GM23338 (cell line): Measurements from ENCODE around the gene QRICH2.

Source experiments
- CREB1 ChIP-seq: fragments of 250-450 bp; sonication (Bioruptor Pico); IDR thresholded peaks from 2 replicates; pipeline ENCODE4 v1.5.0; 2020; ENCODE audit warnings: low read depth, mild to moderate bottlenecking, moderate library complexity
- EZH2 ChIP-seq: fragments of 200-600 bp; sonication (generic); IDR thresholded peaks from one replicate; pipeline ENCODE4 v1.8.0; 2017; ENCODE audit warnings: antibody characterized with exemption, mild to moderate bottlenecking, low read depth; ENCODE audit not compliant: unreplicated experiment
- POLR2AphosphoS5 ChIP-seq: IDR thresholded peaks from 2 replicates; pipeline ENCODE4 v1.6.1; 2016; ENCODE audit warnings: antibody characterized with exemption, low read depth
- REST ChIP-seq: IDR thresholded peaks from one replicate; pipeline ENCODE4 v1.6.1; 2018; ENCODE audit warnings: antibody characterized with exemption; ENCODE audit not compliant: unreplicated experiment
- TF ChIP-seq, protein P1 (sequence below), 2 experiments: fragments of 200-600 bp in 1 of 2; sonication (generic) in 1 of 2; conservative IDR thresholded peaks; 2 replicates each; pipeline versions ENCODE4 v1.5.1 to v1.6.1; 2016 to 2017; ENCODE audit warnings: antibody characterized with exemption in 2 of 2, low read depth in 2 of 2, mild to moderate bottlenecking in 2 of 2, moderate library complexity in 1 of 2

- TF ChIP-seq POLR2AphosphoS5 (no peak), REST (no peak), EZH2 (no peak), CREB1 (CRISPR knock-in tag) (no peak)
- TF ChIP-seq, protein P1, sequence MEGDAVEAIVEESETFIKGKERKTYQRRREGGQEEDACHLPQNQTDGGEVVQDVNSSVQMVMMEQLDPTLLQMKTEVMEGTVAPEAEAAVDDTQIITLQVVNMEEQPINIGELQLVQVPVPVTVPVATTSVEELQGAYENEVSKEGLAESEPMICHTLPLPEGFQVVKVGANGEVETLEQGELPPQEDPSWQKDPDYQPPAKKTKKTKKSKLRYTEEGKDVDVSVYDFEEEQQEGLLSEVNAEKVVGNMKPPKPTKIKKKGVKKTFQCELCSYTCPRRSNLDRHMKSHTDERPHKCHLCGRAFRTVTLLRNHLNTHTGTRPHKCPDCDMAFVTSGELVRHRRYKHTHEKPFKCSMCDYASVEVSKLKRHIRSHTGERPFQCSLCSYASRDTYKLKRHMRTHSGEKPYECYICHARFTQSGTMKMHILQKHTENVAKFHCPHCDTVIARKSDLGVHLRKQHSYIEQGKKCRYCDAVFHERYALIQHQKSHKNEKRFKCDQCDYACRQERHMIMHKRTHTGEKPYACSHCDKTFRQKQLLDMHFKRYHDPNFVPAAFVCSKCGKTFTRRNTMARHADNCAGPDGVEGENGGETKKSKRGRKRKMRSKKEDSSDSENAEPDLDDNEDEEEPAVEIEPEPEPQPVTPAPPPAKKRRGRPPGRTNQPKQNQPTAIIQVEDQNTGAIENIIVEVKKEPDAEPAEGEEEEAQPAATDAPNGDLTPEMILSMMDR (conservative IDR thresholded peaks at IDR 0.05; ENCODE audit: low read depth in 2 of 2), result no peak
These were observed 43.7 kb downstream of the QRICH2 start for GRCh38 chr17:76264425-76264754.
